K562 (cell line): Measurements from ENCODE around the gene VAMP4. TPM values are rescaled to one million over a fixed set of nuclear protein-coding genes. Genes with fewer than 3 reads are reported as not detected.

Source experiments
- JUND ChIP-seq, 2 experiments: IDR thresholded peaks; 2 replicates in 1 of 2; 3 replicates in 1 of 2; pipeline ENCODE4 v1.6.1; 2011; ENCODE audit warnings: borderline replicate concordance in 2 of 2, low read depth in 2 of 2, low read length in 2 of 2, improper control_type of control experiment in 1 of 2, missing biosample characterization in 1 of 2, missing genetic modification characterization in 1 of 2, missing genetic modification reagents in 1 of 2
- NRF1 ChIP-seq, 2 experiments: fragments of 450-650 bp; IDR thresholded peaks in 1 of 2; conservative IDR thresholded peaks in 1 of 2; 2 replicates each; pipeline ENCODE4 v1.6.1; 2014; ENCODE audit warnings: mild to moderate bottlenecking in 2 of 2
- PTTG1 ChIP-seq: fragments of 450-650 bp; IDR thresholded peaks from 2 replicates; pipeline ENCODE4 v1.6.1; 2016; ENCODE audit warnings: low read depth, mild to moderate bottlenecking, missing genetic modification characterization, missing compliant biosample characterization
- RAD21 ChIP-seq, 2 experiments: fragments of 250-450 bp in 1 of 2; fragments of 450-650 bp in 1 of 2; sonication (Bioruptor Pico) in 1 of 2; formaldehyde crosslinking in 1 of 2; IDR thresholded peaks in 1 of 2; conservative IDR thresholded peaks in 1 of 2; 2 replicates each; pipeline versions ENCODE4 v1.4.0 to v1.8.0; 2020 to 2022; ENCODE audit warnings: mild to moderate bottlenecking in 2 of 2, moderate library complexity in 1 of 2
- RFX7 ChIP-seq: fragments of 250-450 bp; sonication (Bioruptor Pico); IDR thresholded peaks from 2 replicates; pipeline ENCODE4 v1.5.1; 2021; ENCODE audit warnings: mild to moderate bottlenecking
- TAF1 ChIP-seq: IDR thresholded peaks from 2 replicates; pipeline ENCODE4 v1.6.1; 2011; ENCODE audit warnings: mild to moderate bottlenecking, low read length, moderate library complexity; ENCODE audit not compliant: insufficient read depth, control insufficient read depth, severe bottlenecking; ENCODE audit errors: extremely low read depth
- ZBED1 ChIP-seq: IDR thresholded peaks from 2 replicates; pipeline ENCODE4 v1.6.1; 2014
- polyA plus RNA-seq, 8 experiments: library from polyadenylated mRNA; depleted of rRNA in 4 of 8; stranded (reverse) in 5 of 8; unstranded in 3 of 8; fragments of >200 nt; fragmentation: Nextera tagmentation in 2 of 8; fragmentation: Illumina TruSeq in 1 of 8; extraction: Ambion mirVana in 2 of 8; extraction: Trizol in 1 of 8; gene quantifications; 2 replicates each; pipeline versions ENCODE4 v1.2.1 to v1.2.3, GENCODE V29; 2011 to 2014; ENCODE audit warnings: inconsistent platforms in 1 of 8, missing spikeins in 1 of 8
- total RNA-seq, 7 experiments: library from RNA; depleted of rRNA in 6 of 7; stranded (reverse); fragments of >200 nt in 6 of 7; fragmentation: Illumina TruSeq in 2 of 7; extraction: Trizol in 2 of 7; gene quantifications; 2 replicates each; pipeline versions ENCODE4 v1.2.1 to v1.2.3, GENCODE V29; 2011 to 2021; ENCODE audit warnings: low replicate concordance in 1 of 7
- TF ChIP-seq, protein P1 (sequence below), 2 experiments: fragments of 450-650 bp; formaldehyde crosslinking in 1 of 2; IDR thresholded peaks; 2 replicates each; pipeline versions ENCODE4 v1.4.0 to v1.6.1; 2014 to 2020; ENCODE audit warnings: mild to moderate bottlenecking in 2 of 2, borderline replicate concordance in 1 of 2, low read depth in 1 of 2
- TF ChIP-seq, protein P2 (sequence below): IDR thresholded peaks from 2 replicates; pipeline ENCODE4 v1.6.1; 2011; ENCODE audit not compliant: insufficient read length; ENCODE audit errors: extremely low read depth

Gene VAMP4
- total and polyA plus RNA-seq, 9 of the 15 experiments (the other 6 are each of a cell fraction or from before 2014, with no cell fraction given), result 3.3 to 21.4 (median 11.9) TPM

DNA sequence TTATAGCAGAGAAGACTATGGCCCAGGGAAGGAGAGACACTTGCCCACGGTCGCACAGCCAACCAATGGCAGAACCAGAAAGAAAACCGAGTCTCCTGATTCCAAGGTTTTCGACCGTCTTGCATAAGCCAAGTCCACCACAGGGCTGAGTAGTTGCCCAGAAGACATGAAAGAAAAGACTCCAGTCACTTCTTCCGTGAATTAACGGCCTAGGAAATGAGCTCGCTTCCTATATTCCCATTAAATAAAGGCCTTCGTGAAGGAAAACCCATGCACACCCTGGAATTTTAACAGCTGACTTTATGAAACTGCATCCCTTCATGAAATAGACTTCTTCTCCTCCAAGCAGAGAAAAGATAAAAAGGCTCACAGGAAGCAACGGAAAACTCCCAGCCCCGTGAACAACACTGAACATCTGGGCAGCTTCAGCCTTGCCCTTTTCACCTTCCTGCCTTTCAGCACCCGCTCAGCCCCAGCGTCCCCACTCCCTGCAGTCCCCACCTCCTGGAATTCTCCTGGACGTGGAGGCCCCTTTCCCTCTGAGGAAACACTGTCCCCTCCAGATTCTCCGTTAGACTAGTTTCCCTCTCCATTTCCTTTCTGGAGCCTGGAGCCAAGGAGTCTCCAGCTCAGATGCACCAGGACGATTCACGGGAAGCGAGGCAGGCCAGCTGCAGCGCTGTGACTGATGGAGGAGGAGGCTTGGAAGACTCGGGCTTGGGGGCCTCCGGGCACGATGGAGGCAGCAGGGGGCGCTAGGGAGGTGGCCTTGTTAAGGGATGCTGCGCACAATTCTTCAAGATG is 86.7 kb downstream of the VAMP4 start (continued):
- TF ChIP-seq, protein P1, sequence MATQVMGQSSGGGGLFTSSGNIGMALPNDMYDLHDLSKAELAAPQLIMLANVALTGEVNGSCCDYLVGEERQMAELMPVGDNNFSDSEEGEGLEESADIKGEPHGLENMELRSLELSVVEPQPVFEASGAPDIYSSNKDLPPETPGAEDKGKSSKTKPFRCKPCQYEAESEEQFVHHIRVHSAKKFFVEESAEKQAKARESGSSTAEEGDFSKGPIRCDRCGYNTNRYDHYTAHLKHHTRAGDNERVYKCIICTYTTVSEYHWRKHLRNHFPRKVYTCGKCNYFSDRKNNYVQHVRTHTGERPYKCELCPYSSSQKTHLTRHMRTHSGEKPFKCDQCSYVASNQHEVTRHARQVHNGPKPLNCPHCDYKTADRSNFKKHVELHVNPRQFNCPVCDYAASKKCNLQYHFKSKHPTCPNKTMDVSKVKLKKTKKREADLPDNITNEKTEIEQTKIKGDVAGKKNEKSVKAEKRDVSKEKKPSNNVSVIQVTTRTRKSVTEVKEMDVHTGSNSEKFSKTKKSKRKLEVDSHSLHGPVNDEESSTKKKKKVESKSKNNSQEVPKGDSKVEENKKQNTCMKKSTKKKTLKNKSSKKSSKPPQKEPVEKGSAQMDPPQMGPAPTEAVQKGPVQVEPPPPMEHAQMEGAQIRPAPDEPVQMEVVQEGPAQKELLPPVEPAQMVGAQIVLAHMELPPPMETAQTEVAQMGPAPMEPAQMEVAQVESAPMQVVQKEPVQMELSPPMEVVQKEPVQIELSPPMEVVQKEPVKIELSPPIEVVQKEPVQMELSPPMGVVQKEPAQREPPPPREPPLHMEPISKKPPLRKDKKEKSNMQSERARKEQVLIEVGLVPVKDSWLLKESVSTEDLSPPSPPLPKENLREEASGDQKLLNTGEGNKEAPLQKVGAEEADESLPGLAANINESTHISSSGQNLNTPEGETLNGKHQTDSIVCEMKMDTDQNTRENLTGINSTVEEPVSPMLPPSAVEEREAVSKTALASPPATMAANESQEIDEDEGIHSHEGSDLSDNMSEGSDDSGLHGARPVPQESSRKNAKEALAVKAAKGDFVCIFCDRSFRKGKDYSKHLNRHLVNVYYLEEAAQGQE (IDR thresholded peaks at IDR 0.05; ENCODE audit: borderline replicate concordance), result peak; percentile 67
- TF ChIP-seq, protein P1 (CRISPR knock-in tag; IDR thresholded peaks at IDR 0.05; ENCODE audit: low read depth), result no peak
- TF ChIP-seq TAF1, result no peak
- TF ChIP-seq PTTG1 (tag), result no peak
- no peak for TF ChIP-seq RFX7 (CRISPR knock-in tag)
- peak; percentile 42; the same call in 1 of the 2 replicates for TF ChIP-seq JUND (IDR thresholded peaks at IDR 0.05; ENCODE audit: borderline replicate concordance, low read depth, low read length)
- no peak for TF ChIP-seq JUND (tag; IDR thresholded peaks at IDR 0.05; ENCODE audit: borderline replicate concordance, low read depth, low read length)
- TF ChIP-seq NRF1 (conservative IDR thresholded peaks at IDR 0.05 in 1 of 2, IDR thresholded peaks at IDR 0.05 in 1 of 2), result peak; percentile 22 to 46; a peak in 3 of 4 replicates
- TF ChIP-seq RAD21 (CRISPR knock-in tag; conservative IDR thresholded peaks at IDR 0.05 in 1 of 2, IDR thresholded peaks at IDR 0.05 in 1 of 2), result peak; percentile 66 to 85
- TF ChIP-seq, protein P2, sequence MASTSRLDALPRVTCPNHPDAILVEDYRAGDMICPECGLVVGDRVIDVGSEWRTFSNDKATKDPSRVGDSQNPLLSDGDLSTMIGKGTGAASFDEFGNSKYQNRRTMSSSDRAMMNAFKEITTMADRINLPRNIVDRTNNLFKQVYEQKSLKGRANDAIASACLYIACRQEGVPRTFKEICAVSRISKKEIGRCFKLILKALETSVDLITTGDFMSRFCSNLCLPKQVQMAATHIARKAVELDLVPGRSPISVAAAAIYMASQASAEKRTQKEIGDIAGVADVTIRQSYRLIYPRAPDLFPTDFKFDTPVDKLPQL, result no peak
- TF ChIP-seq ZBED1, result no peak
